H1 (cell line): ENCODE measurements around the gene LRRC14B. TPM values are rescaled to one million over a fixed set of nuclear protein-coding genes. Genes with fewer than 3 reads are reported as not detected.

Experiments
- EP300 ChIP-seq, 2 experiments: IDR thresholded peaks; 1 replicate in 1 of 2; 2 replicates in 1 of 2; pipeline ENCODE4 v1.6.1; 2011 to 2012; ENCODE audit warnings: low read depth in 2 of 2, low read length in 2 of 2, mild to moderate bottlenecking in 2 of 2, borderline replicate concordance in 1 of 2, inconsistent platforms in 1 of 2, moderate library complexity in 1 of 2
- GTF2F1 ChIP-seq: IDR thresholded peaks from 2 replicates; pipeline ENCODE4 v1.6.1; 2012; ENCODE audit warnings: low read depth, low read length, improper control_type of control experiment, borderline replicate concordance
- KDM5A ChIP-seq: fragments of 200-600 bp; IDR thresholded peaks from 2 replicates; pipeline ENCODE4 v1.7.1; 2012; ENCODE audit warnings: mild to moderate bottlenecking, low read length, inconsistent platforms, mixed read lengths
- RFX5 ChIP-seq: IDR thresholded peaks from 2 replicates; pipeline ENCODE4 v1.6.1; 2011; ENCODE audit warnings: low read depth, low read length, improper control_type of control experiment, borderline replicate concordance
- SUZ12 ChIP-seq: fragments of 200-600 bp; sonication (generic); IDR thresholded peaks from 2 replicates; pipeline ENCODE4 v1.6.1; 2012; ENCODE audit warnings: mild to moderate bottlenecking, inconsistent platforms, low read length, moderate library complexity, mixed read lengths
- TCF12 ChIP-seq: IDR thresholded peaks from 2 replicates; pipeline ENCODE4 v1.6.1; 2011; ENCODE audit warnings: low read depth, mild to moderate bottlenecking, low read length
- polyA plus RNA-seq, 7 experiments: library from polyadenylated mRNA; depleted of rRNA in 3 of 7; stranded (reverse) in 5 of 7; unstranded in 2 of 7; fragments of >200 nt in 5 of 7; fragments of 200-250 nt in 2 of 7; gene quantifications; 1 replicate in 5 of 7; 2 replicates in 1 of 7; 4 replicates in 1 of 7; pipeline versions ENCODE4 v1.2.1 to v1.2.3, GENCODE V29; 2011 to 2013; ENCODE audit warnings: missing spikeins in 2 of 7, mixed read lengths in 2 of 7
- total RNA-seq: library from RNA; stranded (reverse); fragmentation: NEBNext Ultra II Directional; extraction: Animal tissue kit (Norgen Biotek cat#: 25700); gene quantifications from 2 replicates; pipeline ENCODE4 v1.2.1, GENCODE V29; 2021
- TF ChIP-seq, protein P1 (sequence below): IDR thresholded peaks from 2 replicates; pipeline ENCODE4 v1.6.1; 2011; ENCODE audit warnings: low read length, improper control_type of control experiment

Gene LRRC14B
- total and polyA plus RNA-seq, 2 of the 8 experiments (the other 6 are each of a cell fraction or from before 2014, with no cell fraction given): not detected

GRCh38 chr5:162565-163337, 28.5 kb upstream of the LRRC14B start (continued):
- TF ChIP-seq SUZ12: no peak
- no peak for TF ChIP-seq KDM5A
- TF ChIP-seq TCF12: no peak
- TF ChIP-seq GTF2F1: no peak
- TF ChIP-seq EP300 (IDR thresholded peaks at IDR 0.05; ENCODE audit: borderline replicate concordance in 1 of 2, low read depth in 2 of 2, low read length in 2 of 2): no peak
- no peak for TF ChIP-seq RFX5
- TF ChIP-seq, protein P1, sequence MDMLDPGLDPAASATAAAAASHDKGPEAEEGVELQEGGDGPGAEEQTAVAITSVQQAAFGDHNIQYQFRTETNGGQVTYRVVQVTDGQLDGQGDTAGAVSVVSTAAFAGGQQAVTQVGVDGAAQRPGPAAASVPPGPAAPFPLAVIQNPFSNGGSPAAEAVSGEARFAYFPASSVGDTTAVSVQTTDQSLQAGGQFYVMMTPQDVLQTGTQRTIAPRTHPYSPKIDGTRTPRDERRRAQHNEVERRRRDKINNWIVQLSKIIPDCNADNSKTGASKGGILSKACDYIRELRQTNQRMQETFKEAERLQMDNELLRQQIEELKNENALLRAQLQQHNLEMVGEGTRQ: no peak
